WTC11 (cell line): Measurements from ENCODE around the gene ARHGEF35. TPM values are rescaled to one million over a fixed set of nuclear protein-coding genes. Genes with fewer than 3 reads are reported as not detected.
A peak's percentile ranks its signal among the peaks of the same experiment; 100 is the strongest.
"Not testable (repeated sequence)": the region's sequence is repeated elsewhere in the genome, so short reads cannot be mapped to it uniquely, and the experiment has no call there.

Source experiments
- ATAC-seq: fragments of 200-7000 bp; cut with Tn5 transposase; 2 replicates; pipeline ENCODE4 v1.10.0; 2021; ENCODE audit warnings: mild to moderate bottlenecking, moderate library complexity
- CTCF ChIA-PET: fragments of 300-600 bp; sonication (Branson Sonifier 250); formaldehyde crosslinking; loops from one replicate; lab custom pipeline; 2021; ENCODE audit warnings: antibody characterized with exemption; lab: Charles Lee
- POLR2A ChIA-PET: fragments of 350-600 bp; sonication (Branson Sonifier 250); formaldehyde crosslinking; loops from one replicate; lab custom pipeline; 2021; ENCODE audit warnings: antibody characterized with exemption; lab: Charles Lee
- DNase-seq: peaks from one replicate; pipeline ENCODE4 v3.0.0; 2021; ENCODE audit warnings: low spot score
- H3K27ac Mint-ChIP-seq: 2 replicates; pipeline ENCODE4 v1.8.0; 2021; ENCODE audit warnings: mixed read lengths
- H3K27me3 Mint-ChIP-seq: 2 replicates; pipeline ENCODE4 v1.8.0; 2021; ENCODE audit warnings: low read depth, mild to moderate bottlenecking, moderate library complexity, mixed read lengths
- H3K36me3 Mint-ChIP-seq: 2 replicates; pipeline ENCODE4 v1.8.0; 2021; ENCODE audit warnings: mixed read lengths
- H3K4me1 Mint-ChIP-seq: 2 replicates; pipeline ENCODE4 v1.8.0; 2022; ENCODE audit warnings: mixed read lengths
- H3K4me3 Mint-ChIP-seq: 2 replicates; pipeline ENCODE4 v1.8.0; 2021; ENCODE audit warnings: mild to moderate bottlenecking, moderate library complexity, mixed read lengths
- H3K9me3 Mint-ChIP-seq: 2 replicates; pipeline ENCODE4 v1.8.0; 2021; ENCODE audit warnings: mixed read lengths
- total RNA-seq: library from RNA; stranded (reverse); gene quantifications from 3 replicates; pipeline ENCODE4 v1.2.3, GENCODE V29; 2021

The ARHGEF35 gene
- total RNA-seq, 1 experiment from 2014 or later = 28.1 TPM

DNA sequence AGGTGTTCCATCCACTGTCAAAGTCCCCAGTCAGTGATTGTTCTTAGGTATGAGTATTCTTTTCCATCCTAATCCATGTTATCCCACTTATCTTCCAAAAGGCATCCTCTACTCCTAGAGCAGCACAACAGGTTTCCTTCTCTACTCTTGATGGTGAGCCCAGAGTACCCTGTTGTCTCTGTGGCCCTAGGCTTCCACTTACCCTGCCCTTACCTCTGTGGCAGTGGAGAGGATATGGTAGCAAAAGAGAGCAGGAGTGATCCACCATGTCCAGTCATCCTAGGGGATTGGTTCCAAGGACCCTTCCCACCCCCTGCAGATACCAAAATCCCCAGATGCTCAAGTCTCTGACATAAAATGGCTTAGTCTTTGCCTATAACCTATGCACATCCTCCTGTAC lies 21.6 kb upstream of the ARHGEF35 start:
- H3K27ac Mint-ChIP-seq, CTCF ChIA-PET, H3K4me3 Mint-ChIP-seq, H3K36me3 Mint-ChIP-seq, H3K4me1 Mint-ChIP-seq, DNase-seq, POLR2A ChIA-PET, ATAC-seq, H3K27me3 Mint-ChIP-seq, H3K9me3 Mint-ChIP-seq: not testable (repeated sequence)

DNA sequence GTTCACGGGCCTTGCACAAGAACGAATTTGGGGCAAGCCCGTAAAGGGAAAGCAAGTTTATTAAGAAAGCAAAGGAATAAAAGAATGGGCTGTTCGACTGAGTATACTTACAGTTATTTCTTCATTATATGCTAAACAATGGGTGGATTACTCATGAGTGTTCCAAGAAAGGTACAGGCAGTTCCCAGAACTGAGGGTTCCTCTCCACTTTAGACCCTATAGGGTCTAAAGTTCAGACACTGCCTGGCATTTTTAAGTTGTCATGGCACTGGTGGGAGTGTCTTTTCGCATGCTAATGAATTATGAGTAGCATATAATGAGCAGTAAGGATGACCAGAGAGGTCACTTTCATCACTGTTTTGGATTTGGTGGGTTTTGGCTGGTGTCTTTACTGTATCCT lies 9.7 kb upstream of the ARHGEF35 start:
- H3K27ac Mint-ChIP-seq, ATAC-seq, CTCF ChIA-PET, DNase-seq, H3K4me1 Mint-ChIP-seq, H3K9me3 Mint-ChIP-seq, H3K27me3 Mint-ChIP-seq, POLR2A ChIA-PET, H3K4me3 Mint-ChIP-seq, H3K36me3 Mint-ChIP-seq: not testable (repeated sequence)

DNA sequence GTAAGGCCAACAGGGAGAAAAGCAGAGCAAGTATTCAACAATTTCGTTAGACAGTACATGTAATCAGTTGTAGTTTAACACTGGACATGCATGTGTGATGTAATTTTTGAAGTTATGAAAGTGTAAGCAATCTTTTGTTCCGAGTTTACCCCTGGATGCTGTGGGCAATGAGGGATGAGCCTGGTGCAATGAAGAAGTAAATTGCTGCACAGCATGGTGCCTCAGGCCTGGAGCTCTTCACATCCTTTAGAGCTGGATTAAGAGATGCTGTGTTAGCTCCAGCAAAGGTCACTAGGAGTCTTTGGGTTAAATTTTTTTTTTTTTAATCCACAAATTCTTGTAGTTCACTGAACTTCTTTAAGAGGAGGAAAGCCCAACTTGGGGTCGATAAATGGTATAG lies 7.5 kb upstream of the ARHGEF35 start:
- CTCF ChIA-PET, H3K27ac Mint-ChIP-seq, H3K9me3 Mint-ChIP-seq, POLR2A ChIA-PET, H3K4me1 Mint-ChIP-seq, H3K36me3 Mint-ChIP-seq, DNase-seq, H3K4me3 Mint-ChIP-seq, H3K27me3 Mint-ChIP-seq: not testable (repeated sequence)
- ATAC-seq = peak; percentile 50

DNA sequence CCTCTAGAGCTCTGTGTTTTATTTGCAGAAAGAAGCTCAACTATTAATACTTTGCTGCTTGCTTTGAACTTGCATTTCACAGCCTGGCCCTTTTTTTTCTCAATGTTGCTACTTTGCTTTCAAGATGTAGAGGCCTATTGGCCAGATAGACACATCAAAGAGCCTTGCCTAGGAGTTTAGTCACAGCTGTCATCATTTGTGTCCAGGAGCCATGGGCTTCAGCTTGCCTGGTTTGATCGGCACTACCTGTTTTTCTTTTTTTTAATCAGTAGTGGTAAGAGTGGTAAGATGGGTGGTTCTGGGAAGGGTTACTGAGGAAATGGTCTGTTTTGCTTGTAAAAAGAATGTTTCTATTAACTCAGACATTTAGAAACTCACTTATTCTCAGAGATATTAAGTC lies 6.3 kb upstream of the ARHGEF35 start:
- DNase-seq, H3K36me3 Mint-ChIP-seq, CTCF ChIA-PET, H3K4me3 Mint-ChIP-seq, H3K9me3 Mint-ChIP-seq, H3K27me3 Mint-ChIP-seq, ATAC-seq, H3K27ac Mint-ChIP-seq, POLR2A ChIA-PET: not testable (repeated sequence)
- peaks cover 12% of the 10 kb centered on the region for H3K4me1 Mint-ChIP-seq

DNA sequence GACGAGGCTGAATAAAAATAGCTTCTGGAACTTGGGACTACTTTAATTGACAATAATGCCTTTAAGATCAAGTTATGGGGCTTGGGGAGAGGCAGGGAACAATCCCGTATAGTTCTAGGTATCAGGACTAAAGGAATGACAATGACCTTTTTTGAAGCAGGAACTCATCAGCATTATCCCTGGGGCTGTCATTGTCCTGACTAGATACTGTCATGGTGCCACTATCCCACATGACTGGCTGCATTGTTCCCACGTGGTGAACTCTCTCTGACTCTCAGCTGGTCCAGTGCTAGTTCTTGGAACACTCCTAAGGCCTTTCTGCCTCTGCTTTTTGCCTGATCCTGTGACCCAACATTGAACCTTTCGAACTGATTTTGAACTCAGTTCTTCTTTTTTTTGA lies 3.3 kb upstream of the ARHGEF35 start:
- H3K4me1 Mint-ChIP-seq = peaks cover 12% of the 10 kb centered on the region
- H3K4me3 Mint-ChIP-seq, POLR2A ChIA-PET, CTCF ChIA-PET, H3K9me3 Mint-ChIP-seq, ATAC-seq, H3K27ac Mint-ChIP-seq, DNase-seq, H3K27me3 Mint-ChIP-seq, H3K36me3 Mint-ChIP-seq: not testable (repeated sequence)

DNA sequence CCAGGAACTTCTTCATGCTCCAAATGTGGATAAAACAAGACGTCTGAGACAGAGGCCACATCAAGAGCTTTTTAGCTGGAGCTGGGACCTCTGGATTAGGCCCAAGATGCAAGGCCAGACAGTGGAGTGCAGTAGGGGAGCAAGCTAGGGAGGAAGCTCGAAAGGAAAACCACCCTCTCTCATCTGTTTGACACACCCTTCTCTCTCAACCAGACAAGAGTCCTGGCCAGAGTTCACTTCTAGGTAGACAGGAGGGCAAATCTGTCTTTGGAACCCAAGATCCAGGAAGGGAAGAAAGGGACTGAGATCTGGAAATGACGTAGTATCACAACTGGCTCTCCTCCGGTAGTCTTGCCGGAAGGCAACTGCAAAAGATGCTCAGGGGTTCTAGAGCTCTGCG lies 1.2 kb downstream of the ARHGEF35 start:
- H3K27ac Mint-ChIP-seq, H3K9me3 Mint-ChIP-seq, H3K4me3 Mint-ChIP-seq, DNase-seq, H3K36me3 Mint-ChIP-seq, POLR2A ChIA-PET, CTCF ChIA-PET, H3K27me3 Mint-ChIP-seq, H3K4me1 Mint-ChIP-seq, ATAC-seq: not testable (repeated sequence)

DNA sequence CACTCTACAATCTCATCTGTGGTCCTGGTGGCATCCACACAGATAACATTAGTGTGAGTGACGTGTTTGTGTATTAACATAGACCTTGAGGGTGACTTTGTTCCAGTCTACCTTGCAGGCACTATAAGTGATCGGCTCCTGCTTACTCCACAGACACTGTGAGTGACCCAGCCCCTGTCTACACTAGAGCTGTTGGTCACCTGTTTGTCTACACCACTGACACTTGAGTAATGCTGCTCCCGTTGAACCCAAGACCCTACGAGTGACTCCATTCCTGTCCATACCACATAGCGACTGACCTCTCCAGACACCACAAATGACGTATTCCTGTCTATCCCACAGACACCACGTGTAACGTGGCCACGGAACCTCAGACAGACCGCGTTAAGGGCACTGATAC lies 1.9 kb downstream of the ARHGEF35 start:
- H3K9me3 Mint-ChIP-seq, ATAC-seq, H3K27ac Mint-ChIP-seq, H3K4me1 Mint-ChIP-seq, H3K36me3 Mint-ChIP-seq, CTCF ChIA-PET, H3K27me3 Mint-ChIP-seq, H3K4me3 Mint-ChIP-seq, POLR2A ChIA-PET, DNase-seq: not testable (repeated sequence)

DNA sequence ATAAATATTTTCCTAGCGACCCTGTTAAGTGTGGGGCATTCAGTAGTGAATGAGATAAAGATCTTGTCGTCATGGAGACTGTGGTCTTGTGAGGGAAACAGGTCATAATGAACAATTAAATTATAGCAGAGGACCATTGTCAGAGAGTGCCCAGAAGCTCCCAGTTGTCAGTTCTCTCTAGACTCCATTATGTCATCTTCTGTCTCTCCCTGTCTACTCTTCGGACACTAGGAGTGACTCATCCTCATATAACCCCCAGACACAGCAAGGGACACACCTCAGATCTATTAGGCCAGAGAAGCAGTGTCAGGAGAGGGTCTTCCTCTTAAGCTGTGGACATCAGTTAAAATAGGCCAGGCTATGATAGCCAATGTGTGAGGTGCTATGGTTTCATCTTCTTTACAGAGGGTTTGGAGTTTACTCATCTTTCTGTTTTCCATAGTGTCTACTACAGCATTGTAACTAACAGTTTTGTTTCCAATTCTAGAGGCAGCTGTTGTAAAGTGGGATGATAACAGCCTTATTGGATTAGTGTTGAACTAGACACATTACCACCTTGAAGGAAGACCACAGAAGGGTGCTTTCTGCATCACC lies 7.0 kb downstream of the ARHGEF35 start:
- H3K4me1 Mint-ChIP-seq, H3K27ac Mint-ChIP-seq, DNase-seq, H3K36me3 Mint-ChIP-seq, H3K9me3 Mint-ChIP-seq, ATAC-seq, H3K4me3 Mint-ChIP-seq, H3K27me3 Mint-ChIP-seq, POLR2A ChIA-PET, CTCF ChIA-PET: not testable (repeated sequence)

DNA sequence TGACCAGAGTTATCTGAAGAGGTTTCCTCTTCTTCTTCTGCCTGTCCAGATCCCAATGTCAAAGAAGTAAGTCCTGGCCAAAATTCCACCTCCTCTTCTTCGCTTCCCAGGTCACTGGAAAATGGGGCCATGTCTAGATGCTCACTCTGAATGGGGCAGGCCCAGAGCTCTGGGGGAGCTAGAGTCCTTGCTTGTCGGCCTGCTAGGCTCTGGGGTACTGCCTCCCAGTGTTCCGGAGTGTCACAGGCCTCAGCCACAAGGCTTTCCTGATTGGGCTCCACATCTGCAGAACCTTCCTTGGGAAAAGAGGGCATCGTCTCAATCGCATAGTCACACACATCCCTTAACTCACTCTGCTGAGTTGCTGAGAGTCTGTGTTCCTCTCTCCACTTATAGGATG lies 7.8 kb downstream of the ARHGEF35 start:
- CTCF ChIA-PET, DNase-seq, ATAC-seq, H3K27ac Mint-ChIP-seq, H3K27me3 Mint-ChIP-seq, H3K4me1 Mint-ChIP-seq, H3K4me3 Mint-ChIP-seq, POLR2A ChIA-PET, H3K36me3 Mint-ChIP-seq, H3K9me3 Mint-ChIP-seq: not testable (repeated sequence)

DNA sequence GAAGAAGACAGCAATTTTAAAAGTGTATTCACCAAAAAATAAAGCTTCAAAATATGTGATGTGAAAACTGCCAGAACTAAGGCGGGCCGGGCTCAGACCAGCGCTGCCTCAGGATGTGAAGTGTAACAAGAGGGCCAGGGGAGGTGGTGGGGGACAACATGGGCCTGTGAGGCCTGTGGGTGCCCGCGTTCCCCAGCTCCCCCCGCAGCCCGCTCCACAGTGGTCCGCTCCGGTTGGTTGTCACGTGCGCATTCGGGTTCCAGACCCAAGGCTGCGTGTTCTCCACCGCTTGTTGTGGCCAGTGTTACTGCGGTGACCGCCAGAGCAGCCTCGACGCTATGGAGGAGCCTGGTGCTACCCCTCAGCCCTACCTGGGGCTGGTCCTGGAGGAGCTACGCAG lies 12.5 kb downstream of the ARHGEF35 start, which contains the start of gene CTAGE4:
TSS of gene CTAGE4 (plus strand) at position 301 of the 400 bp plus-strand sequence. CDS start at position 339, 38 bp downstream.
- H3K36me3 Mint-ChIP-seq, POLR2A ChIA-PET, H3K9me3 Mint-ChIP-seq, H3K27me3 Mint-ChIP-seq, ATAC-seq, DNase-seq, H3K4me3 Mint-ChIP-seq, CTCF ChIA-PET, H3K27ac Mint-ChIP-seq, H3K4me1 Mint-ChIP-seq: not testable (repeated sequence)

DNA sequence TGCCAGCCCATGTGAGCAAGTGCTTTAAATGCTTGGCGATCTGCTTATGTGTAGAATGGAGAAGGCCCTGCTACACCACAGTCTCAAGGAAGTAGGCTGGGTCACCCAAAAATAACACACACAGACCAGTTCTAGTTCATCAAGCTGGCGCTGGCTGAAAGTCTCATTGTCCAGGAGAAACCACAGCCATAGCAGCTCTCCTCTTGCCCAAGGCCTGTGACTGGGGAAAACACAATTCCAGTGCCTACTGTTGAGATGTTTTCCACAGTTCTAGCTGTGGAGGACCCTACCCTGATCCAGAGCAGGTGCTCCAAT lies 16.5 kb downstream of the ARHGEF35 start:
- CTCF ChIA-PET, DNase-seq, H3K4me3 Mint-ChIP-seq, POLR2A ChIA-PET, H3K4me1 Mint-ChIP-seq, H3K36me3 Mint-ChIP-seq, H3K9me3 Mint-ChIP-seq, H3K27me3 Mint-ChIP-seq, H3K27ac Mint-ChIP-seq, ATAC-seq: not testable (repeated sequence)
